Cortex of kidney (tissue), 1 donor: ENCODE data around the gene DNASE2B.

Source experiments
- DNase-seq: peaks from one replicate; lab custom pipeline; 2025; lab: John Stamatoyannopoulos, UW

Gene DNASE2B

DNA sequence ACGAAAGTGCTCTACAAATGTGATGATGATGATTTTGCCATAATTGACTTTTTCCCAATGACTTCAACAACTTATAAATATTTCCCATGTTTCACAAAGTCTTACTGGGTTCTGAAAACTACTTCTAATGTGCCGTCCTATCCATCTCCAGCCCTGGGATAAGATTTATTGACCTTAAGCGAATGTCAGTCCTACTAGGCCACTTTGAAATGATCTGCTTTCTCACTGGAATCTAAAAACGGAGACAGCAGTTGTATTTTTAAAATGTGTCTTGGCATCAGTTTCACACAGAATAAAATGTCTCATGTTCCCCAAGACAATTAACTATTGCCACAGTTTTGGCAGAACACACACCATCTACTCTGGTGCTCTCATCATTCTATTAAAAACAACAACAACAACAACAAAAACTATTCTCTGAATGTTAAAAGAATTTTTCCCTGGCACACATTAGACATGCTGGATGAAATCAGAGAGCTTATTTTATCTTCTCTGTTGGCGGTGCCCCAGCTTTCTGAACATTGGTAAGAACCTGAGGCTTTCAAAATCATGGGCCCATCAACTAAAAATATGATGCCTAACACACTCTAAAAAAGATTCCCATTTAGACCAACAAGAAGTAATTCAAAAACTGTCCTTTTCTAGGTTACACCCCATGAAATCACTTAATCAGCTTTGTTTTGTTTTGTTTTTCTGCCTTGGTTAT lies 23.1 kb upstream of the DNASE2B start:
- no peak for DNase-seq

DNA sequence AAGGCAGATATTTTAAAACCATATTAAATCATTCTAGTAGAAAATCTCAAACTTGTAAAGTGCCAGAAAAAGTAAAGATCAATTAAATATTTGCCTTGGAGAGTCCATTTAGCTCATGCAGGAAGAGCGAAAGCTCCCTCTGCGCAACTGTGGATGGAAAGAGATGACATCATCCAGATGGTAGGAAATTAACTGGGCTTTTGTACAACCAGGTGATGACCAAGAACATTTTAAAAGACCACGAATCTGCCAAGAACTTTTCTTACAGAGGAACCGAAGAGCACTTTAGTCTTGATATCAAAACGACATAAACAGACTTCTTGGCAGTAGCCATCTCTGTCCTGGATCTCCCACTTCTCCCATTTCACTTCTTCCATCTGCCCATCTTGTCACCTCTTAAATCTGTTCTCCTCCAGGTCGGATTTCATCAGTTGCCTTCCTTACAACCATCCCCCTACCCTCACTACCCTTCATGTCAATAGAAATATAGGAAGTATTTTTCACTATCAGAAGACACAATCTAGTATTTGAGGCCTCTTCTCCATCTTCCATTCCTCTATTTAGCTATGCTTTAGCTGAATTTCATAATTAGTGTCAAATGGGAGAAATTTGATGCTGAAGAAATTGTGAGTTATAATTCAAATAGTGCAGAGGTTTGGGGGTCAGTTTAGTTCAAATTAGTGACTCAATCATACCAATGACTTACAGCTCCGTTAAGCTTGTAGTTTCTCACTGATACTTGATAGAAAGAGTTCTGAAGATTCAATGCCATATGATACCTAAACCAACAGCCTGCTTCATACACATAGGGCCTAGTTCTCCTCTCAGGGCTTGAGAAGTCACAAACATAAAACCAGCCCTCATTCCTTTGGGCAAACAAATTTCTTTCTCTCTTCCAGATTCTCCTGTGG lies 22.0 kb upstream of the DNASE2B start:
- no peak for DNase-seq

DNA sequence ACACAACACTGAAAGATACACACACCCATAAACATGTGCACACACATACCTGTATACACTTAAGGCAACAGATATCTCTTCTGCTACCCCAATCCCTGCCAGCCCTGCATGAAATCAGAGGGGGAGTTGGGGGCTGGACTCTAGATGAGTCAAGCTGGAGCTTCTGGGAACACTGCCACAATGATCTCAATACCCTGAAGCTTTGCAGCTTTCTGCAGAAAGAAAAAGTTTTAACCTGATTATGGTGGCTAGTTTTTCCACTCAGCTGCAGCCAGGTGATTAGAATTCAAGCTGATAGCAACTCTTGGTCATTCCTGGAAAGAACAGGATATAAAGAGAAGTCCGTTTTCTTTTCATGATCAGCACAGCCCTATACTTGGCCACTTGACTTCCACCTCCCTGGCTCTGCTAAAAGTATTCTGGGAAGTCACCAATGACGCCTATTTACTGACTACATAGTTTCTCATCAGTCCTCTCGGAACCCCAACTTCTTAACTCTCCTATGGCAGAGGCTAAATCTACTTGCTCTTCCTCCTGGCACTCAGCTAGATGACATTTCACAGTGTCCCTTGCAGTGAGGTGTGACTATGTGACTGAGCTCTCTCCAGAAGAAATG lies 20.7 kb upstream of the DNASE2B start:
- no peak for DNase-seq

DNA sequence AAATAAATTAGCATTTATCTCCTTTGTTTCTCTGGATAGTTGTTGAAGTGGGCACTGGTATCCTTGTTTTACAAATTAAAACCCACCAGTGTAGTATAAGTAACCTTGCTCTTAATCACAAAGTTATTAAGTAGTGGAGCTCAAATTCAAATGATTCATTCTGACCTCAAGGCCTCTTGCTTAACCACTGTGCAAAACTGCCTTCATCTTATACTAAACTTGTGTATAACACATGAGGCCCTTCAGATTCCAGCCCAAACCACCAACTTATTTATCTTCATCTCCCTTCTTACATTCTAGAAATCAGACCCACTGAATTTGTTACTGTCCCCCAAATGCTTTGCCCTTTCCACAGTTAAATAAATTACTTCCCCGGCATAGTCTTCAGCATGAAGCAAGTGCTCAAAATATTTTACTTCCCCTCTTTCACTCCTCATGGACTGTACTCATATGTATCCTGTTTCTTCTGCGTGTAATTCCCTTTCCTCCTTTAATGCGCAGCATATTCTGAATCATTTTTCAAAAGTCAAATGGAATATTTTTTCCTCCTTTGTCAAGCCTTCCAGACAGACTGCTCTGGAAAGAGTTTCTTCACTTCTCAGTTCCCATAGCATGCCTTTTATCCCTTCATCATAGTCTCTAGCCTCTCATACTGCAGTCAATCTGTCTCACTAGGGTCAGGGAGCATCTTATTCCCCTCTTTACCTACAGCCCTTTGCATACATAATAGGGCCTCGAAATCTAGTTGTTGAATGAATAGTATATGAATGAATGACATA lies 19.0 kb upstream of the DNASE2B start:
- no peak for DNase-seq

DNA sequence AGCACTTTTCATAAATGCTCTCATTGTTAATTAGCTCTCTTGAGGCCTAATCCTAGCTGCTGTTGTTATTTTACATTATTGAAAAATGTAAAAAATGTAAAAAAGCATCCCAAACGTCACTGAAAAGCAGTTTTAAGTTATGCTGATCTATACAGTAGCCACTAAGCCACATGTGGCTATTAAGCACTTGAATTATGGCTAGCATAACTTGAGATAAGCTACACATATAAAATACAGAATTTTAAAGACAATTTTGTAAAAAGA lies 18.4 kb upstream of the DNASE2B start:
- DNase-seq, result no peak

DNA sequence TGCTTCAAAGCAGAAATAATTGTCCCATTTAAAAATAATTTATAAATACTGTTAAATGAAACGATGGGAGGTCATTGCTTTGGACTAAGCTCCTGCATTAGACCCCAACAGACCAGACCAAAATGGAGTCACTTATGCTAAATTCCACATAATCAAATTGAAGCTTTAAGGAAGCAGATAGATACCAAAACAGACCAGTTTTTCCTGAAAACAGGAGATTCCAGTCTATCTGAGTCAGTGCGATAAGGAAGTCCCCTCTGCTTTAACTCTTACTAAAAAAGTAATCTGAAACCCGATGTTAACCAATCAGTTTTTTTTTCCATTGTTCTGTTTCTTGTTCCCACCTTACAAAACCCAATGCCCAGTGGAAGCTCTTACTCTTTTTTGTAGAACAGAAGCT lies 16.2 kb upstream of the DNASE2B start:
- DNase-seq, result no peak

DNA sequence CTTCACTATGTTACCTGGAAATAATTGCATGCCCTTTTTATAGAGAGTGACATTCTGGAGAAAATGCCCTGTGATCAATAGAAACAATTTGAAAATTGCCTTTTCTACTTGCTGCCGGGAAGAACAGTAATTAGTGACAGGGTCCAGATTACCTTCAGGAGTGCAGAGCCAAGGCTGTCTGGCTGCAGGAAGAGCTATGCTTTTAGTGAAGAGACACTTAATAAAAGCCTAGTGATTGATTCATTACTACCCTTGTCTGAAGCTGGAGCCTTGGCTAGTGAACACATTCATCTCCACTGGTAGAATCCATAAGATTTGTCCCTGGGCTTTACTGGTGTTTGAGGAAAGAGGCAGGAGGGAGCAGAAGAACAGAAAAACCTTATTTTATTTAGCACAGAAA lies 12.9 kb upstream of the DNASE2B start:
- DNase-seq, result no peak

DNA sequence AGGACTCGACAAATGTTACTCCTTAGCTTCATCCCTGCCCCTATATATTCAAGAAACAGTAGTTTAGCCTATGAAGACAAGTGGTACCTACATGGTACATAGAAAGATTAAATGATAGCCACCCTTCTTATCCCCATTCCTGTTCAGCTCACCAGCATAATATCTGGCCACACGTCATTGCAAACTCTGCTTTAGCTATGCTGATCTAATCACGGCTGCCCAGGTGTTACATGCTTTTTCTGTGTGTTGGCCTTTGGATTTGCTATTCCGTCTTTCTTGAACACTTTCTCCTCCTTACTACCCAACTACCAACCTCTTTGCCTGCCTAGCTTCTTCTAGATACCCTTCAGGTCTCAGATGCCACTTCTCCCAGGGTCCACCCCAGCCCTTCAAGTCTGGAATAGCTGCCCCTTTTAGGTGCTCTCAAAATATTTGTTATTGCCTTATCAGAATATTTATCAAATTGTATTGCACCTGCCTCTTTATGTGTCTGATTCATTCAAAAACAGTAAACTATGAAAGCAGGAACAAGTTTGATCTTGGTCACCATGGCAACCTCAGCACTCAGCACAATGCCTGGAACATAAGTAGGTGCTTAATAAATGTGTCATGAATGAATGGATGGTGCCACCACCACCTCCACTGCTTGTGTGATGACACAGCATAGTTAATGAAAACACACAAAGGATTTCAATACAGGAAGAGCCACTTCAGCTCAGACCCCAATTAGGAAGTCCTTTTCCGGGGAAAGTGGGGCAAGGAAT lies 11.4 kb upstream of the DNASE2B start:
- no peak for DNase-seq

DNA sequence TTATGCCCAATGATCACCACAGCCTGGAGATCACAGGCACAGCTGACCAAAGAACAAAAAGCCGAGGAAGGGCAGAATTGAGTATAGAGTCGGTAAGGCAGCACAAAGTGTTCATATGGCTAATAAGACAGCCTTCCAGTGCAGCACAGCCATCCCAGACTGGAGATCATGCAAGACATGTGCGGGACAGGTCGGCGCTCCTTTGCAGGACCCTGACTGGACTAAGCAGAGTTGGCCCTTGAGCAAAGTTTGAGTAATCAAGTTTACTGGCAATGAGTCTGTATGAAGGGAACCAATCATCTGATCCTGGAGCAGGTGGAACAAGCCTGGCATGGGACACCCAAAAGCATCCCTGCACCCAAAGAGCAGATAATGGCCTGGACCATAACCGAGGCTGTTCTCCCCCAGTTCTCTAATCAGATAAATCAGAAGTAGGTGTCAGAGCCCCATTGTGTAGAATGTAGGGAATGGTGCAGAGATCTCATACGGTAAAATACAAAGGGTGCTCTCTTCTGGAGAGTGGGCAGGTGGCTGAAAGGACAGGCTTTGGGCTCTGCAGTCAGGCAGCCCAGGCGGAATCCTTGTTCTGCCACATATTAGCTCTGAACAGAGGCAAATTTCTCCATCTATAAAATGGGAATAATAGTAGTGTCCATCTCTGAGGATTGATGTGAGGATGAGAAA lies 10.7 kb upstream of the DNASE2B start:
- DNase-seq, result no peak

DNA sequence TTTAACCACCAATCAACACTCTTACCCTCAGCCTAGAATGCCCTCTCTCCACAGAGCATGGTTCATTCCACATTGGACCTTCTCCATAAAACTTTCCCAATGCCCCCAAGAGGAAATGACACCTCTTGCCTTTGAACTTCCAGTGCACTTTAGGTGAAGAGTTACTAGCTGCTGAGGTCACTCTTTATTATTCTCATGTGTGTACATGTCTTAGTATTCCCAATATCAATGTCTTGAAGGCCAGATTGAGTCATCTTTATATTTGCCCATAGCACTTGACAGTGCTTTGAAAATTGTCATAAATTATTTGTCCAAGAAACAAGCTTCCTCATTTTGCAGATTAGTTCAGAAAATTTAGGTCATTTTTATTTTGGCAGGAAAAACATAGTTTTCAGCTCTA lies 8.1 kb upstream of the DNASE2B start:
- no peak for DNase-seq

DNA sequence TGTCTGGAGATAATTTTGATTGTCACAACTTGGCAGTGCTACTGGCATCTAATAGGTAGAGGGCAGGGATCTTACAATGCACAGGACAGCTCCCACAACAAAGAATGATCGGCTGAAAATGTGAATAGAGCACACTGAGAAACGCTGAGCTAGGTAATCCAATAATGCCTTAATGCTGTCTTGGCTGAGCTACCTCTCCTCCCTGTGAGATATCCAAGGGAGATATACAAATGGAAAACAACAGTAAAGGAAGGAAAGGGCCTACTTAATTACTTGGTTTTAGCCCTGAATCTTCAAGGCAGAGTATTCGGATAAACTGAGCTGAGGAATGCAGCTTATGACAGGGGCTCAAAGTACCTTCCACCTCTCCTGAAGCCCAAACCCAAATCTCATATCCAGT lies 2.9 kb downstream of the DNASE2B start:
- no peak for DNase-seq

DNA sequence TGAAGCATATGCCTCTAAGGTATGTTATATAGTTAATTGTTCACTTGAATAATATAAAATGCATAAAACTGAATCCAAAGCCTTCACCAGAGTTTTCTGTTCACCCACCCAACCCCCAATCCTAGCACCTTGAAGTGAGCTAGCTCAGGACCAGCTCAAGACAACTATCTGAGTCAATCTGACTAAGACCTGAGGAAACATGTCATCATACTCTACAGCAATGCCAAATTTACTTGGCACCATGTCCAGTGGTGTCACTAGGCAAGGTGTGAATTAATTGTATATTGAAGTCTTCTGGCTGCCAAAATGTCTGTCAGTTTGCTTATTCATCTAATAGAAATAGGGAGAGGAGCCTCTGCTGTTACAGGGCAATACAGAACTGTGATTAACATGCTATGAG lies 3.8 kb downstream of the DNASE2B start:
- no peak for DNase-seq

DNA sequence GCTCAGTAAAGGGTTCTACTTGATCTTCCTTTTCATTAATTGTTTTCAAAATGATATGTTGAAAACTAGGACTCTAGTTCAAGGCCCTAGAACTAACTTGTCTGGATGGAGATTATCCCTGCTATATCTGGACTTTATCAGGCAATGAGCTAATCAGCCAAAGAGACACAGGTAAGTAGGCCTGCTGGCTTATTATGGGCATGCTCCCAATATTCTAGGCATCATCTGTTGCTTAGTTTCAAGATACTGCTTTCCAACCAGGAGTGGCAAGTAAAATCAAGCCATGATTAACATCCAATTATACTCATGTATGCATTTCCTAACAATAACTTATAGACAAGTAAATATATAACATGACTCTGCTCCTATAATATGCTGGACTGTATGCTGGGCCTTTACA lies 4.2 kb downstream of the DNASE2B start:
- DNase-seq, result no peak

DNA sequence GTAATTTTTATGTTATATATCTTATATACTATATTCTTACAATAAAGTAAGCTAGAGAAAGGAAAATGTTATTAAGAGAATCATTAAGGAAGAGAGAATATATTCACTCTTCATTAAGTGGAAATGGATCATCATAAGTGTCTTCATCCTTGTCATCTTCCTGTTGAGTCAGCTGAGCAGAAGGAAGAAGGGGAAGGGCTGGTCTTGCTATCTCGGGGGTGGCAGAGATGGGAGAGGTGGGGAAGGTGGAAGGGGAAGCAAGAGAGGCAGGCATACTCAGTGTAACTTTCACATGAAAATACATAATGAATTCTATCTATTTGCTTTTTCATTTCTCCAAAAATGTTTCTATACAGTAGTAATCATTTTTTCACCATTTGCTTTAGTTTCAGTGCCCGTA lies 5.1 kb downstream of the DNASE2B start:
- DNase-seq, result no peak

DNA sequence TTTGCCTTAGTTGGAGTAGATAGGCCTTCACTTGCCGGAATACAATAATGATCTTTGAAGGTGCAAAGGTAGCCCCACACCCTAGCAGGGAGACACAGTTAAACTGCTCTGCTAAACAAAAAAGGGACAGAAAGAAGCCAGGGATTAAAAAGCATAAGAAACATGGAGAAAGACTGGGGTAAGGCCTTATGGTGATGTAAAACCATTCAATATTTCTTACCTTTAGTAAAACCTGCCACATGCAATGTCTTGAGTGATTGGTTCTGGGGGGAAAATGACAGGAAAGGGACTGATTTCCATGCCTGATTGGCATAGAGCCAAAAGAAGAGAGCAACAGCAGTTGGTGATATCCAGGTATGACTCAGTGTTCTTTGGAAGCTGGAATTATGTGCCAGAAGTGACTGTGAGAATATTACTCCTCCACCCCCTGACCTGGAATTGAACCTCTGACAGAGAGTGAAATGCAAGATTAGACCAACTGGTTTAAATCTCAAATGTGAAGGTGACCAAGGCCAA lies 8.1 kb downstream of the DNASE2B start:
- no peak for DNase-seq

DNA sequence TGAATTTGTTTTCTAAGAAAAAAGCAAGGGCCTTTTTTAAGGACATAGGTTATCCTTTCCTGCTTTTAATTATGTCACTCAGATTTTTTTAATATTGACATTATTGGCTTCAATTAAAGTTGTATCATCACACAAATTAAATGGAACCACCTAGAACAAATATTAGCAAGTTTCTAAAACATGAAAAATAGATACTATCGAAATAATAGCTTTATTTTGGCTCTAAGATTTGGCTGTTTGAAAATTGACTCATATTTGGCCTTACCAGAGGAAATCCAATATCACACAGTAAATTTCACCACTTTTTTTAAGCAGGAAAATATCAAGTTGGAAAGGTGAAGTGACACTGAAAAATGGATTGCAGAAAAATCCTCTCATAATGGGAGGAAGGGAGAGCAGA lies 9.2 kb downstream of the DNASE2B start:
- no peak for DNase-seq

DNA sequence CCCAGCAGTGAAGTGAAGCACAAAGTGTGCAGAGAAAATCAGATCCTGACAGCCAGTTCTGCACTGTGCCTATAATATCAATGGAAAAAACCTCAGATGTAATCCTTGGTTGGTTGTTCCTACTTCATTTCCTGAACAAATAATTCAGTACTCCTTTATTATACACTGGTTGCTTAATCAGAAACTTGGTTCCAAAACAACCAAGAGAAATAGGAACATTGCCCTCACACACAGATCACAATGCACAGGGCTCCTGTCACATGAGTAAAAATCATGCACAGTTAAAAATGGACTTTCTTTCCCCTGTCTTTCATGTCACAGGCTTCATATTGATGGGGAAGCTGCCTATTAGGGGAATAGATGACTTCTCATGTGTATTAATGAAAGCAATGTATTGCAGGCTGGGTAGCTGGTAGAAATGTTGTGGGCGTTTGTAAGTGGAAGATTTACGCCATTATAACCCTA lies 9.7 kb downstream of the DNASE2B start:
- DNase-seq, result no peak

DNA sequence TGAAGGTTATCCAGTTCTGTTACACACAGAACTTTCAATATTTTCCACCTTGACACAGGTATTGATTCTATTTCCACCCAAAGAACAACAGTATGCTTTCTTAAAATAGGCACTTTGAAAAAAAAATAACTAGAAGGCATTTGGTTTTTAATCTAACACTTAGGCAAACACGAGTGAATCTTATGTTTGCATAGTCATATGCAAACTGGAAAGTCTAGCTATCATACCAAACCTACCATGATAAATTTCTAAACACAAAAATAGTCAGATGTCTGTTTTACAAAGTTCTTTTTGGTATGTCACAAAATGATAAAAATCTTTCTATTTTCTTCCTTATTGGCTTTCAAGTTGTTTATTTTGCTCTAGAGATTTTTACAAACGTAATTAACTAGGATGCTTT lies 11.6 kb downstream of the DNASE2B start:
- DNase-seq, result no peak

DNA sequence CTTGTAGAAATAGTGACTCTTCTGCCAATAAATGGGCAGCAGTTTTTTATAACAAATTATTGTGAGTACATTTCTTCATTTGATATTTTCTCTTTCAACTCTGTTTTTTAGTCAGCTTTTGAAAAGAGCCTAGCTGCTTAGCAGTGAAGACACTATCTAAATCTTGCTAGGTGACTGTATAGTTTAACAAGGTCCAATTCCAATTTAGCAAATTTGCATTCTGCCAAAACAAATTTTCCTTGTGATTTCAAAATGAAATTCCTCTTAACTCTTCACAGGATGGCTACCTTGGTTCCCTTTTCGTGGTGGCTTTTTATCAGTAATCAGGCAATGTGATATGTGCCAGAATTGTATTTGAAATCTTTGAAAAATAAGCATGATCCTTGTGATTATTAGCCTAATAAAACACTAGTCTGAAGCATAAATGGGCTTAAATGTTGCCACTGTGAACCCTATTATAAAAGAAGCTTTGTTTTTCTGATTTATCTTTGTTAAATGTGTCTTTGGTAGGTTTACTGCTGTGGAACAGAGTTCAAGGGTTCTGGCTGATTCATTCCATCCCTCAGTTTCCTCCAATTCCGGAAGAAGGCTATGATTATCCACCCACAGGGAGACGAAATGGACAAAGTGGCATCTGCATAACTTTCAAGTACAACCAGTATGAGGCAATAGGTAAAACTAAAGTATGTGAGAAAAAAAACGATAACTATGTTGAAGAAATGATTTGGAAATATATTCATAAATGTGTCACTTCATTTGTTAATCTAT lies 12.2 kb downstream of the DNASE2B start:
- no peak for DNase-seq

DNA sequence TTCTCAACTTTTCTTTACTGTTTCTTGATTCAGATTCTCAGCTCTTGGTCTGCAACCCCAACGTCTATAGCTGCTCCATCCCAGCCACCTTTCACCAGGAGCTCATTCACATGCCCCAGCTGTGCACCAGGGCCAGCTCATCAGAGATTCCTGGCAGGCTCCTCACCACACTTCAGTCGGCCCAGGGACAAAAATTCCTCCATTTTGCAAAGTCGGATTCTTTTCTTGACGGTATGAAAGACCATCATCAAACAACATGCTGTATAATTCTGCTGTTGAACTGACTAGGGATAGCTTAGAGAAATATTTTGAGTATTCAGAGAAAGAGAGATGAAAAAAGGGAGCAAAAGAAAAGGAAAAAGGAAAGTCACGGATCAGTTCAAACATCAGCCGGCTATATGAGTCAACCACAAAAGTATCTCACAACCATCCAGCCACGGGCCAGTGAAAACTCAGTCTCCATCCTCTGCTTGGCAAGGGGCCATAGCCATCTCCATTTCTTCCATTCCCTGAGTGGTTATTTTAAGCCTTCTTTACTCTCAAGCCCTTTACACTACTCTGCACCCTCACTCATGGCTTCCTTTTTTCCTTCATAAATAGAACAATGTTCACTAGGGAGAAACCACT lies 14.1 kb downstream of the DNASE2B start:
- DNase-seq, result no peak
